Osteoblast (primary cell): ENCODE measurements around the gene EYA4. TPM values are rescaled to one million over a fixed set of nuclear protein-coding genes. Genes with fewer than 3 reads are reported as not detected.
A peak's percentile ranks its signal among the peaks of the same experiment; 100 is the strongest.

ENCODE experiments used
- DNase-seq: peaks from one replicate; pipeline ENCODE4 v3.0.0; 2011; ENCODE audit warnings: low spot score, mixed read lengths; ENCODE audit not compliant: insufficient read length; ENCODE audit errors: missing footprints
- H2AFZ ChIP-seq: 2 replicates; pipeline ENCODE4 v1.6.0; 2011; ENCODE audit warnings: mild to moderate bottlenecking, low read length
- H3K27ac ChIP-seq: 2 replicates; pipeline ENCODE4 v1.5.1; 2011; ENCODE audit warnings: mild to moderate bottlenecking, low read depth, low read length, moderate library complexity
- H3K27me3 ChIP-seq: 2 replicates; pipeline ENCODE4 v1.6.0; 2012; ENCODE audit warnings: mild to moderate bottlenecking, control low read depth, inconsistent platforms, low read length, moderate library complexity; ENCODE audit not compliant: insufficient read depth
- H3K36me3 ChIP-seq: 2 replicates; pipeline ENCODE4 v1.5.1; 2011; ENCODE audit warnings: mild to moderate bottlenecking, low read length, control low read depth, moderate library complexity; ENCODE audit not compliant: insufficient read depth
- H3K4me1 ChIP-seq: 2 replicates; pipeline ENCODE4 v1.5.1; 2011; ENCODE audit warnings: mild to moderate bottlenecking, low read length, control low read depth, moderate library complexity; ENCODE audit not compliant: insufficient read depth
- H3K4me2 ChIP-seq: 2 replicates; pipeline ENCODE4 v1.6.0; 2011; ENCODE audit warnings: mild to moderate bottlenecking, low read length; ENCODE audit not compliant: insufficient read depth
- H3K4me3 ChIP-seq: fragments of 200-600 bp; sonication (generic); 3 replicates; pipeline ENCODE4 v1.5.1; 2012; ENCODE audit warnings: mild to moderate bottlenecking, low read length, inconsistent platforms; ENCODE audit not compliant: insufficient read depth
- H3K79me2 ChIP-seq: 2 replicates; pipeline ENCODE4 v1.6.0; 2012; ENCODE audit warnings: mild to moderate bottlenecking, low read length, control low read depth, inconsistent platforms; ENCODE audit not compliant: insufficient read depth
- H3K9me3 ChIP-seq: 2 replicates; pipeline ENCODE4 v1.5.1; 2011; ENCODE audit warnings: low read depth, low read length, control low read depth
- H4K20me1 ChIP-seq: 2 replicates; pipeline ENCODE4 v1.6.0; 2012; ENCODE audit warnings: mild to moderate bottlenecking, low read length, control low read depth; ENCODE audit not compliant: insufficient read depth
- total RNA-seq: library from RNA; depleted of rRNA; stranded (reverse); fragments of >200 nt; gene quantifications from 2 replicates; pipeline ENCODE4 v1.2.3, GENCODE V29; 2012
- TF ChIP-seq, protein P1 (sequence below): IDR thresholded peaks from 2 replicates; pipeline ENCODE4 v1.5.1; 2011; ENCODE audit warnings: mild to moderate bottlenecking, low read depth, low read length, moderate library complexity; ENCODE audit errors: extremely low read depth

The EYA4 gene, protein sequence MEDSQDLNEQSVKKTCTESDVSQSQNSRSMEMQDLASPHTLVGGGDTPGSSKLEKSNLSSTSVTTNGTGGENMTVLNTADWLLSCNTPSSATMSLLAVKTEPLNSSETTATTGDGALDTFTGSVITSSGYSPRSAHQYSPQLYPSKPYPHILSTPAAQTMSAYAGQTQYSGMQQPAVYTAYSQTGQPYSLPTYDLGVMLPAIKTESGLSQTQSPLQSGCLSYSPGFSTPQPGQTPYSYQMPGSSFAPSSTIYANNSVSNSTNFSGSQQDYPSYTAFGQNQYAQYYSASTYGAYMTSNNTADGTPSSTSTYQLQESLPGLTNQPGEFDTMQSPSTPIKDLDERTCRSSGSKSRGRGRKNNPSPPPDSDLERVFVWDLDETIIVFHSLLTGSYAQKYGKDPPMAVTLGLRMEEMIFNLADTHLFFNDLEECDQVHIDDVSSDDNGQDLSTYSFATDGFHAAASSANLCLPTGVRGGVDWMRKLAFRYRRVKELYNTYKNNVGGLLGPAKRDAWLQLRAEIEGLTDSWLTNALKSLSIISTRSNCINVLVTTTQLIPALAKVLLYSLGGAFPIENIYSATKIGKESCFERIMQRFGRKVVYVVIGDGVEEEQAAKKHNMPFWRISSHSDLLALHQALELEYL
- 35.5 and 35.9 TPM in 2 replicates for total RNA-seq

DNA sequence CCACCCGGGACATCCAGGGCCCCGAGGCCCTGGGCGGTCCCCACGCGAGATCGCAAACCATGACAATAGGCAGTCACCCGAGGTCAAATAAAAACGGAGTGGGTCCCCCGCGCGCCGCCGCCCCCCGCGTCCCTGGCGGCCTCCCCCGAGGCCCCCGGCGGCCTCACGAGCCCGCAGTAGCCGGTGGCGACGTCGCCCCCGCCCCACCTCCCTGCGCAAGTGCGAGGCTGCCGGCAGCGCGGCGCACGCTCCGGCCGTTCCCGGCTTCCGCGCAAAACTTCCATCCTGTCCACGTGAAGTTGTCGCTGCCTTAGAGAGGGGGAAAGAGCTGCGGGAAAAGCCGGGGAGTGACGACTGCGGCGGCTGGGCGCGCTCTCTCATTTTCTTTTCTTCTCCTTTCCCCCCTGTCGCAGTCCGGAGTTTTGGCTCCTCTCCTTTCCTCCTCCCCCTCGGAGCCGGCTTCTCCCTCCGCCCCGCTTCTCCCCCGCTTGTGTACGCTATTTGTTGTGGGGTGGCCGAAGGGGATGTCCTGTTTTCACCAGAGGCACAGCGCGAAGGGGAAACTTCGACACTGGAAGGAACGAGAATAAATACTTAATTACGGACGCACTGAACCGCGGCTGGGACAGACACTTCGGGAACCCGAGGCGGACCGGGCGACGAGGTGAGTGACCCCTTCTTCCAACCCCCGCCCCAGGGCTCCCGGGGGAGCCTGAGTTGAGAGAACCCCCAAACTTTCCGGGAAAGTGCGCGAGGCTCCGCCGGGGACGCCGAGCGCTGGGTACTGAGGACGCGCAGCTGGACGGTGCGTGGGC lies at the start of gene EYA4:
Gene EYA4 (plus strand): TSS at position 272 of the 815 bp plus-strand sequence. CDS start 33,424 bp downstream, outside the sequence.
- no peaks in the 10 kb centered on the region for H3K36me3 ChIP-seq
- no peak within 1 kb of the TSS for H3K27ac ChIP-seq

DNA sequence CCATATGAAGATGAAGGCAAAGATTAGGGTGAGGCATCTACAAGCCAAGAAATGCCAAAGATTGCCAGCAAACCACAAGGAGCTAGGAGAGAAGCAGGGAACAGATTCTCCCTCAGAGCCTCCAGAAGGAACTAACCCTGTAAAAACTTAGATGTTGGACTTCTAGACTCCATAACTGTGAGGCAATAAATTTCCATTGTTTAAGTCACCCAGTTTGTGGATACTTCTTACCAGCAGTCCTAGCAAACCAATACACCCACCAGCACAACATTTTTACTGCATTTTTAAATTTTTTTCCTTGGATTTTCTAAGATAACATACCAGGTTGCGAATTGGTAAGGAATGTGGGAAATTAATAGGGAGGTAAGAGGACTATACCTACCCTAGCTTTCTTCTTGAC lies 47.8 kb upstream of the EYA4 start:
- H3K27me3 ChIP-seq = peaks cover 4% of the 10 kb centered on the region
- H3K4me1 ChIP-seq = no peaks in the 10 kb centered on the region
- H3K4me2 ChIP-seq = no peak overlapping the region
- TF ChIP-seq, protein P1, sequence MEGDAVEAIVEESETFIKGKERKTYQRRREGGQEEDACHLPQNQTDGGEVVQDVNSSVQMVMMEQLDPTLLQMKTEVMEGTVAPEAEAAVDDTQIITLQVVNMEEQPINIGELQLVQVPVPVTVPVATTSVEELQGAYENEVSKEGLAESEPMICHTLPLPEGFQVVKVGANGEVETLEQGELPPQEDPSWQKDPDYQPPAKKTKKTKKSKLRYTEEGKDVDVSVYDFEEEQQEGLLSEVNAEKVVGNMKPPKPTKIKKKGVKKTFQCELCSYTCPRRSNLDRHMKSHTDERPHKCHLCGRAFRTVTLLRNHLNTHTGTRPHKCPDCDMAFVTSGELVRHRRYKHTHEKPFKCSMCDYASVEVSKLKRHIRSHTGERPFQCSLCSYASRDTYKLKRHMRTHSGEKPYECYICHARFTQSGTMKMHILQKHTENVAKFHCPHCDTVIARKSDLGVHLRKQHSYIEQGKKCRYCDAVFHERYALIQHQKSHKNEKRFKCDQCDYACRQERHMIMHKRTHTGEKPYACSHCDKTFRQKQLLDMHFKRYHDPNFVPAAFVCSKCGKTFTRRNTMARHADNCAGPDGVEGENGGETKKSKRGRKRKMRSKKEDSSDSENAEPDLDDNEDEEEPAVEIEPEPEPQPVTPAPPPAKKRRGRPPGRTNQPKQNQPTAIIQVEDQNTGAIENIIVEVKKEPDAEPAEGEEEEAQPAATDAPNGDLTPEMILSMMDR = no peak
- no peaks in the 10 kb centered on the region for H3K9me3 ChIP-seq
- no peaks in the 10 kb centered on the region for H3K36me3 ChIP-seq
- no peak overlapping the region for H3K4me3 ChIP-seq
- no peak overlapping the region for H2AFZ ChIP-seq
- no peak overlapping the region for H3K27ac ChIP-seq
- no peaks in the 10 kb centered on the region for H4K20me1 ChIP-seq
- no peak for DNase-seq
- no peaks in the 10 kb centered on the region for H3K79me2 ChIP-seq

More for the DNA sequence above, at the start of gene EYA4:
- peak; percentile 62 for DNase-seq
- peaks cover 8% of the 10 kb centered on the region for H3K4me1 ChIP-seq
- H2AFZ ChIP-seq = peak within 1 kb of the TSS; percentile 62
- peak within 1 kb of the TSS; percentile 73 for H3K4me3 ChIP-seq
- H4K20me1 ChIP-seq = no peaks in the 10 kb centered on the region
- TF ChIP-seq, protein P1 = no peak
- peak within 1 kb of the TSS; percentile 84 for H3K4me2 ChIP-seq
- H3K27me3 ChIP-seq = peaks cover 55% of the 10 kb centered on the region
- H3K79me2 ChIP-seq = no peaks in the 10 kb centered on the region
- no peaks in the 10 kb centered on the region for H3K9me3 ChIP-seq

DNA sequence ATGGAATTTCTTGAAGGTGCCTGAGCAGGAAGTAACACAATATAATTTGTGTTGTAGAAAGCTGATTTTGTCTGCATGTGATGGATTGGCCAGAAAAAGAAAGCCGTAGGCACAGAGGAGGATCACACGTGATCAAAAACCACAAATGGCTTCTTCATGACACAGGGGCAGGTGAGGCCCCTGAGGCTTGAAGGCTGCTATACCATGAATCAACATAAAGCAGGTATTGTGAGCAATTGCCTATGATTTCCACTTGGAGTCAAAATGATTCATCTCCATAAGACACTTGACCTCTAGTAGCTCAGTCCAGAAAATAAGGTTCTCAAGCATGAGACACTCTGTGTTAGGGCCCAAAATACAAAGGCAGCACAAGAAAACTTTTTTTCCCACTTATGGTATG lies 42.4 kb upstream of the EYA4 start:
- Histone ChIP-seq H3K9me3 (no peaks in the 10 kb centered on the region), H3K27me3 (no peaks in the 10 kb centered on the region), H3K79me2 (no peaks in the 10 kb centered on the region), H3K36me3 (no peaks in the 10 kb centered on the region), H3K4me3 (no peak overlapping the region), H3K27ac (no peak overlapping the region), H3K4me1 (peaks cover 9% of the 10 kb centered on the region), H2AFZ (no peak overlapping the region), H4K20me1 (no peaks in the 10 kb centered on the region), H3K4me2 (no peak overlapping the region)
- TF ChIP-seq, protein P1 = no peak
- no peak for DNase-seq
